ENCODE measurements around the gene EPB41L1. TPM values are rescaled to one million over a fixed set of nuclear protein-coding genes. Genes with fewer than 3 reads are reported as not detected.
A peak's percentile ranks its signal among the peaks of the same experiment; 100 is the strongest.

EPB41L1 gene
- total RNA-seq, 1 donor from 2014 or later, result 32.7 TPM

- Mint-ChIP-seq H3K4me1 (peaks cover 6% of the 10 kb centered on the region), H3K27me3 (ENCODE audit: insufficient read depth, low read depth) (no peaks in the 10 kb centered on the region), H3K9me3 (no peaks in the 10 kb centered on the region), H3K4me3 (no peak overlapping the region), H3K36me3 (peaks cover 8% of the 10 kb centered on the region), H3K27ac (no peak overlapping the region)
- Histone ChIP-seq H2AFZ (replicated peaks) (no peak overlapping the region), H3K27me3 (no peaks in the 10 kb centered on the region), H3K9me3 (ENCODE audit: low read depth) (no peaks in the 10 kb centered on the region), H4K20me1 (ENCODE audit: low read depth) (no peaks in the 10 kb centered on the region), H3K79me2 (ENCODE audit: low read depth) (no peaks in the 10 kb centered on the region), H3F3A (ENCODE audit: low read depth) (no peaks in the 10 kb centered on the region), H3K4me2 (no peak overlapping the region), H3K36me3 (no peaks in the 10 kb centered on the region), H3K4me1 (no peaks in the 10 kb centered on the region), H3K27ac (no peak overlapping the region), H3K9ac (no peak overlapping the region), H3K4me3 (no peak overlapping the region)
- peak; percentile 84 for DNase-seq (ENCODE audit: low spot score)
- TF ChIP-seq CTCF (IDR thresholded peaks at IDR 0.05), result peak; percentile 84
- TF ChIP-seq EZH2 (IDR thresholded peaks at IDR 0.05), result no peak
Measured at GRCh38 chr20:36199345-36200257, 45.1 kb downstream of the EPB41L1 start.

- peaks cover 6% of the 10 kb centered on the region for H3K4me1 Mint-ChIP-seq
- H3K36me3 ChIP-seq, result no peaks in the 10 kb centered on the region
Measured at GRCh38 chr20:36200451-36200850, 45.9 kb downstream of the EPB41L1 start.

GRCh38 chr20:36201198-36201597, 46.7 kb downstream of the EPB41L1 start:
- Mint-ChIP-seq H3K27ac (no peak overlapping the region), H3K4me3 (no peak overlapping the region), H3K27me3 (ENCODE audit: insufficient read depth, low read depth) (peaks cover 3% of the 10 kb centered on the region), H3K4me1 (peaks cover 6% of the 10 kb centered on the region), H3K36me3 (peaks cover 7% of the 10 kb centered on the region), H3K9me3 (no peaks in the 10 kb centered on the region)
- no peak for TF ChIP-seq EZH2 (IDR thresholded peaks at IDR 0.05)
- no peak for TF ChIP-seq EZH2phosphoT487 (IDR thresholded peaks at IDR 0.05)
- no peak for TF ChIP-seq CTCF (IDR thresholded peaks at IDR 0.05)
- H3K4me2 ChIP-seq, result no peak overlapping the region
- no peaks in the 10 kb centered on the region for H3K79me2 ChIP-seq (ENCODE audit: low read depth)
- H3K27me3 ChIP-seq, result no peaks in the 10 kb centered on the region
- no peaks in the 10 kb centered on the region for H4K20me1 ChIP-seq (ENCODE audit: low read depth)
- H3K9me3 ChIP-seq (ENCODE audit: low read depth), result no peaks in the 10 kb centered on the region
- no peaks in the 10 kb centered on the region for H3K36me3 ChIP-seq
- H3K4me3 ChIP-seq, result no peak overlapping the region
- no peak overlapping the region for H2AFZ ChIP-seq (replicated peaks)
- H3K9ac ChIP-seq, result no peak overlapping the region
- no peak overlapping the region for H3K27ac ChIP-seq
- no peaks in the 10 kb centered on the region for H3F3A ChIP-seq (ENCODE audit: low read depth)
- no peaks in the 10 kb centered on the region for H3K4me1 ChIP-seq
- DNase-seq (ENCODE audit: low spot score), result no peak

More at GRCh38 chr20:36200451-36200850, 45.9 kb downstream of the EPB41L1 start:
- Mint-ChIP-seq H3K27me3 (ENCODE audit: insufficient read depth, low read depth) (no peaks in the 10 kb centered on the region), H3K27ac (peak overlapping the region; percentile 82), H3K4me3 (no peak overlapping the region), H3K36me3 (peaks cover 2% of the 10 kb centered on the region), H3K9me3 (no peaks in the 10 kb centered on the region)
- Histone ChIP-seq H2AFZ (replicated peaks) (no peak overlapping the region), H3K27ac (no peak overlapping the region), H3K27me3 (no peaks in the 10 kb centered on the region), H3K9me3 (ENCODE audit: low read depth) (no peaks in the 10 kb centered on the region), H3K4me1 (no peaks in the 10 kb centered on the region), H3K9ac (no peak overlapping the region), H3K4me2 (no peak overlapping the region), H3F3A (ENCODE audit: low read depth) (no peaks in the 10 kb centered on the region), H3K4me3 (no peak overlapping the region), H4K20me1 (ENCODE audit: low read depth) (no peaks in the 10 kb centered on the region), H3K79me2 (ENCODE audit: low read depth) (no peaks in the 10 kb centered on the region)
- TF ChIP-seq EZH2 (IDR thresholded peaks at IDR 0.05) (no peak), EZH2phosphoT487 (IDR thresholded peaks at IDR 0.05) (no peak), CTCF (IDR thresholded peaks at IDR 0.05) (no peak)
- DNase-seq (ENCODE audit: low spot score), result no peak
